ENCODE results near the gene CLDN4.

DNA sequence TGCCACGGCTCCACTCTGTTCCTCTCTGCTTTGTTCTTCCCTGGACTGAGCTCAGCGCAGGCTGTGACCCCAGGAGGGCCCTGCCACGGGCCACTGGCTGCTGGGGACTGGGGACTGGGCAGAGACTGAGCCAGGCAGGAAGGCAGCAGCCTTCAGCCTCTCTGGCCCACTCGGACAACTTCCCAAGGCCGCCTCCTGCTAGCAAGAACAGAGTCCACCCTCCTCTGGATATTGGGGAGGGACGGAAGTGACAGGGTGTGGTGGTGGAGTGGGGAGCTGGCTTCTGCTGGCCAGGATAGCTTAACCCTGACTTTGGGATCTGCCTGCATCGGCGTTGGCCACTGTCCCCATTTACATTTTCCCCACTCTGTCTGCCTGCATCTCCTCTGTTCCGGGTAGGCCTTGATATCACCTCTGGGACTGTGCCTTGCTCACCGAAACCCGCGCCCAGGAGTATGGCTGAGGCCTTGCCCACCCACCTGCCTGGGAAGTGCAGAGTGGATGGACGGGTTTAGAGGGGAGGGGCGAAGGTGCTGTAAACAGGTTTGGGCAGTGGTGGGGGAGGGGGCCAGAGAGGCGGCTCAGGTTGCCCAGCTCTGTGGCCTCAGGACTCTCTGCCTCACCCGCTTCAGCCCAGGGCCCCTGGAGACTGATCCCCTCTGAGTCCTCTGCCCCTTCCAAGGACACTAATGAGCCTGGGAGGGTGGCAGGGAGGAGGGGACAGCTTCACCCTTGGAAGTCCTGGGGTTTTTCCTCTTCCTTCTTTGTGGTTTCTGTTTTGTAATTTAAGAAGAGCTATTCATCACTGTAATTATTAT, 1.2 kb downstream of the CLDN4 start:
- TF ChIP-seq EZH2 (IDR thresholded peaks at IDR 0.05; ENCODE audit: low read length) (no peak), CTCF (optimal IDR thresholded peaks at IDR 0.05 in 1 of 3, IDR thresholded peaks at IDR 0.05 in 1 of 3, conservative IDR thresholded peaks at IDR 0.05 in 1 of 3; ENCODE audit: extremely low read depth in 1 of 3, insufficient read depth in 2 of 3, low read length in 3 of 3) (no peak)
